Measurements from ENCODE around the gene HOXA7. TPM values are rescaled to one million over a fixed set of nuclear protein-coding genes. Genes with fewer than 3 reads are reported as not detected.

HOXA7 gene
- total RNA-seq, 1 donor from 2014 or later = not detected

GRCh38 chr7:27196287-27196767, 39.9 kb upstream of the HOXA7 start:
- DNase-seq (peak; percentile 91), ATAC-seq (ENCODE audit: poor library complexity) (peak; percentile 53)
- intact Hi-C loops (cut with DNase I) = loop anchor here (10.0 kb wide), 2 partner anchors 828 to 878 kb away; no protein-coding TSS in a partner anchor

DNA sequence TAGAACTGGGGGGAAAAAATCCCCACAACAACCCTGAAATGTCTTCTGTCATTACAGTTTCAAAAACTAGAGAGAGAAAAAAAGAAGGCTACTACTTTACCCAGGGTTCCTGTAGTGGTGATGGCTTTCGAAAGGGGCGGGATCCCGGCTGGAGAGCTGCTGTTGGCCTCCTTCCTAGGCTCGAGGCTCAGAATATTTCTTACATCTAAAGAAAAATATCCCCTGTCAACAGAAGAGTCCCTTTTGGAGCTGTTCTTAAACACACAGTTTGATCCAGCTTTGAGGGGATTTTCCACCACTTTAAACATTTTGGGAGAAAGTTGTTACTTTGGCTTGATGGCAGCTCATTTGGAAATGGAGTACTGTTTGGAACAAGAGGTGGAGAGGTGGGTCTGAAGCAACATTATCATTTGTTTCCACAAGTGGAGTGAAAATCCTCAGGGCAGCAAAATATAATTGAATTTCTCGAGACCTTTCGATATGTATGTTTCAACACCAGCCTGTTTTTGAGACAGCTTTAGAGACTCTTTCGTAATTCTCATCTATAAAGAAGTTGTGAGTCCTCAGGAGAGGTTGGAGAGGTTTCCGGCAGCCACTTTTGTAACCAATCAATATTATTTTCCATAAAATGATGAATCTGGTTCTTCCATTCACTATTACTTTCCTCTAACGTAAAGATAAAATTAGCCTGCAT, 38.4 kb upstream of the HOXA7 start:
- no peak for DNase-seq
- no peak for ATAC-seq (ENCODE audit: poor library complexity)
- intact Hi-C loops (cut with DNase I) = loop anchor here (10.0 kb wide), 2 partner anchors 830 to 880 kb away; no protein-coding TSS in a partner anchor

- intact Hi-C loops (cut with DNase I) = loop anchor here (10.0 kb wide), 2 partner anchors 831 to 881 kb away; no protein-coding TSS in a partner anchor
- DNase-seq (no peak), ATAC-seq (ENCODE audit: poor library complexity) (no peak)
These were observed 37.5 kb upstream of the HOXA7 start for GRCh38 chr7:27194002-27194352.

GRCh38 chr7:27193335-27194001, 37.0 kb upstream of the HOXA7 start:
- intact Hi-C loops (cut with DNase I) = loop anchor here (10.0 kb wide), 2 partner anchors 831 to 881 kb away; no protein-coding TSS in a partner anchor
- ATAC-seq (ENCODE audit: poor library complexity) (no peak), DNase-seq (no peak)

GRCh38 chr7:27192546-27193334, 36.3 kb upstream of the HOXA7 start:
- ATAC-seq (ENCODE audit: poor library complexity) = no peak
- no peak for DNase-seq
- intact Hi-C loops (cut with DNase I) = loop anchor here (10.0 kb wide), 2 partner anchors 832 to 882 kb away; no protein-coding TSS in a partner anchor

DNA sequence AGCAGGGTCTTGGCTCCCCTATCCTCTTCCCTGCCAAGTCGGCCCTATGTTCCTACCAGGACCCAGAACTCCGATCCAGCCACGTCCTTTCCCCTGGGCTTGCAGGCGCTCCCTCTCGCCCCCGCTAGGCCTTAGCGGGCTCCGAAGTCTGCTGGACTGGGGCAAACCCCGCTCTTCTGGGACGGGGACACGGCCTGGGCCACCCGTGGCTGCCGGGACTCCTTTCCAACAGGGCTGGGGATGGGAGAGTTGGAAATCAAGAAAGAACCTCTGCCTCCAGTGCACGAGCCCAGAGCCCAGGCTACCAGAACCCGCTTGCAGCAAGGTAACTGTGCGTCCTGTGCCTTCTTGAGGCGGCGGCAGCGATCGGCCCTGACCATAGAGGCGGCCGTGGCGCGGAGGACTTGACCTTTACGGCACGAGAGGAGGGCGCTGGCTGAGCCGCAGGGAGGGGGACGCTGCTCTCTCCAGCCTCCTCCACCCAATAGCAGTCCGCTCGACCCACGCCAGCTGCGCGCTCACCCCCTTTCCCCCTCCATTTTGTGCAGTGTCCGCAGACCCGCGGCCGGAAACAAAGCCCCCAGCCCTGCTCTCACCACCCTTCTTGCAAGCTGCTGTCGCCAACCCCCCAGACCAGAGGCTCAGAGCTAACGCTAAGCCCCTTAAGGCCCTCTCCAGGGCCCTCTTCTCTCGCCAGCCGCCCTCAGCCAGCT, 35.5 kb upstream of the HOXA7 start:
- intact Hi-C loops (cut with DNase I) = loop anchor here (10.0 kb wide), 2 partner anchors 833 to 883 kb away; no protein-coding TSS in a partner anchor
- ATAC-seq (ENCODE audit: poor library complexity) = no peak
- no peak for DNase-seq

GRCh38 chr7:27191161-27191731, 34.8 kb upstream of the HOXA7 start:
- ATAC-seq (ENCODE audit: poor library complexity) (no peak), DNase-seq (no peak)
- intact Hi-C loops (cut with DNase I) = loop anchor here (10.0 kb wide), 2 partner anchors 834 to 884 kb away; no protein-coding TSS in a partner anchor

- intact Hi-C loops (cut with DNase I) = loop anchor here (10.0 kb wide), 2 partner anchors 835 to 885 kb away; no protein-coding TSS in a partner anchor
- ATAC-seq (ENCODE audit: poor library complexity) = no peak
- no peak for DNase-seq
These were observed 33.7 kb upstream of the HOXA7 start for GRCh38 chr7:27189997-27190748.

DNA sequence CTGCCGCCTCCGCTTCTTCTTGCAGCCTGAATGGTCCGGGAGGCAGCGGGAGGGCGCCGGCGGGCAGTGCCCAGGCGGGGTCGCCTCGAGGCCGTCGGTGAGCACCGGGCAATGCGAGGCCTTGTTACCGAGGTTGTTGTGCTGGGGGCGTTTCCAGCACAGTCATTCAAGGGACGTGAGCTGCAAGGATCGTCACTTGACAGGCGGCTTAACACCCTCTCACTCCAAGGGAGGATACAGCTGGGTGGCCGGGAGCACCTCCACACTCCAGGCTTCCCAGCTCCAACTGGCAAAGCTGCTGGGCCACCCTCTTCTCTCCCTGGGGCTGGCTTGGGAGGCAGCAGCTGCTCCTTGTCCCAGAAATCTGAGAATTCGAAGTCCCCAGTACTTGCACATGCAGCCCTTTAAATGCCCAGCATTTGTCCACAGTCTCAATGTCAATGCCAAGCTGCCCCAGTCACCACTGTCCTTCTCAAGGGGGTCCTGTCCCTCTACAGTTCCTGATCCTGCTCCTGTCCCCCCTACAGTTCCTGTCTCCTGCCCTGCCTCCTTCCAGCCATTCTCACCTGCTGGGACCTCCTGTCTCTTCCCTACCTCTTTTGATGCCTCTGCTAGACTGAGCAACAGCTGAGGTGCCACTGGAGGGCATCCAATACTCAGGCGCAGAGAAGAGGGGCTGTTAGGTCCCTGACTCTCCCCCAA, 33.0 kb upstream of the HOXA7 start:
- intact Hi-C loops (cut with DNase I) = no loop called here
- DNase-seq (no peak), ATAC-seq (ENCODE audit: poor library complexity) (no peak)

DNA sequence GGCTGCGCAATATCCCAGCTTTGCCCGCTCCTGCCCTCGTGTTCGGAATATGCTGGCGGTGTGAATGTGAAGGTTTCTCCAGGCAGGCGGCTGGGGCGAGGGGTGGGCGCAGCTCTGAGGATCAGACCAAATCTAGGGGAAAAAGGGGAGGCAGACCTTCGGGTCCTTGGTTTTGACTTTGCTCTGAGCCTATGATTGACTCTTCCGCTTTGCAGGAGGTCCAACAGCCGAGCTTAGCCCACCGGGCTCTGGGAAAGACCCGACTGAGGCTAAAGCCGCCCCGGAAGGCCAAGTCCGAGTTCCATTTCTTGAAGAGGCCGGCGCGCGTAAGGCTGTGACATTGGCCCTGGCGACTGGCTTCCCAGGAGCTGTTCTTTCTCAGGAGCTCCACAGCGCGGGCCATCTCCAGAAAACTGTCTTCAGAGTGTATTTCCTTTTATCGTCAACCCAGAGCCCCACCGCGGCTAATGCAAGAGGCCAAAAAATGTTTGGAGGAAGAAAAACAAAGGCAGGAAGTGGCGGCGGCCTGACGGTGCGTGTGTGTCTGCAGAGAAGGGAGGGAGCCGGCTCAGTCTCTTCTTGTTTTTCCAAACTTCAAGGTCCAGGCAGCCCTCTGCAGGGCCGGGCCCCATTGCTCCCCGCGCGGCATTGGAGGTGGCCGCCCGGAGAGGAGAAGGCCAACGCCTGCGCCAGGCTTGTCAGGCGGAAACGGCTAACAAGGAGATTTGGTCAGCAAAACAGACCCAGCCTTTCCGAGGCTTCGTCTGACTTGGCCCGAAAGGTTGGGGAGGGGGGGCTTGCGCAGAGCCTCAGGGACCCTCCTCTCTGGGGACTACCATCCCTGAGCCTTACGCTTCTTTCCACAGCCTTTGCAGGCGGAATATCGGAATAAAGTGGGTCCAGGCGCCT, 32.2 kb upstream of the HOXA7 start:
- intact Hi-C loops (cut with DNase I) = no loop called here
- DNase-seq = no peak
- ATAC-seq (ENCODE audit: poor library complexity) = no peak

DNA sequence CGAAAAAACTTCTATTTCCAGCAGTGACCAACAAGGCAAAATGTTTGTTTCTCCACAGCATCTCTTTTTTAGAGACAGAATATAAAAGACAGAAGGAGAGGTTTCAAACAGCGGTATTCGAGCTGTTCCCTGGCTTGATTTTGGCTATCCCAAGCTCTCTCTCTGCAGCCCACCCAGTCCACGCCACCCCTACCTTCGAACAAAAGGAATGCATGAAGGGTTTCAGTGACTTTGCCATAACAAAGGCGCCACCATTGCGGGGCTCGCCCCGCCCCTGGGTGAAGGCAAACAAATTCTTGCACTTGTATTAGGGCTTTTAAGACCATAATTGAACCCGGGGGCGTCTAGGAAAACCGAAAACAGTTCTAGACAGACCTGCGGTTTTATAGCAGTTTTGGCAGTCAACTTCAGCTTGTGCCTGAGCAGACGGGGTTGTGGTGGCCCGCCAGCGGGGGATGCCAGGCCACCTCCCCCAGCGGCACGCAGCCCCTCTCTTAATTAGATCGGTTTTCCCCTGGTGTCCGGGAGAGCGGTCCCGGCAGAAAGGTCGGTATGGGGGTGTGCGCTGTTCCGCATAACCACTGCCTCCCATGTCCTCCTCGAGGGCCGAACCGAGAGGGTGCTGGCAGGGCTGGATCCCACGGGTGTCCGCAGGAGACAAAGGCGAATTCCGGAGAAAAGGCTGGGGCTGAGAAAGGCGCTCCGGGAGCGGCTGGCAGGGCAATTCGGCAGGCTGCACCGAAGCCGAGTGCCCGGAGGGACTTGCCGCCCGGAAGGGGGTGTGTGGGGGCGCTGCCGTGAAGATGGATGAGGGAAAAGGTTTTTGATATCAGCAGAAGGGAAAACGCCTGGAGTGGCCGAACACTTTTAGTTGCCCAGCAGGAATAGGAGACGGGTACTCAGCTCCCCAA, 31.3 kb upstream of the HOXA7 start:
- intact Hi-C loops (cut with DNase I) = no loop called here
- ATAC-seq (ENCODE audit: poor library complexity) (no peak), DNase-seq (no peak)

DNA sequence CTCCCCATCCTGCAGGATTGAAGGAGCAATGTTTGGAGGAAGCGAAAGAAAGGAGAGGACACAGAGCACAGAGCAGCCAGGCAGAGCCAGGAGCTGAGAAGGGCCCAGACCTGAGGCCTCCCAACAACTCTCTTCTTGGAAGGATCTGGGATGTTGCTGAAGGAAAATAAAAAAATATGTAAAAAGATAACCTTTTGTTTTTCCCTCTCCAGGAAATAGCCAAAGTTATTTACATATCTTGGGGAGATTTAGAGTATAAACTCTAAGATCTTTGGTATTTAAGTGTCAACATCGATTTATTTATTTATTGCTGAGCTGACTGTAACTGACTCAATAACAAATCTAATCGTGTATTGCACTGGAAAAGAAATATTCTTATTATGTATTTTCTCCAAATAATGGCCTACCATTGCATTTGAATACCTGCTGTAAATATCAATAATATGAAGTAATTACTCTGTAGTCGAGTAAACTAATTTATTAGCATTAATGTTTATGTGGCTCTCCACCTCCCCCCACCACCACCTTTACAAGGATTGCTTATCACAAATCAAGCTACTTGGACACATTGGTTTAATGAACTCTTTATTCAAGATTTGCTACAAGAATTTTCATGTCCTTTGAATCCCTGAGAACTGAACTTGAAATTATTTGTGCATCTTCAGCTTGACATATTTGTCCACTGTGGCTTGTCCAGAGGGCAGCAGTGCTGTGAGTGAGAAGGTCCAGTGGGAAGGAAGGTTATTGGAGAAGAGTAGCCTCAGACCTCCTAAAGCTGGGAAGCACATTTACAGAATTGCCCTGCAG, 30.4 kb upstream of the HOXA7 start:
- intact Hi-C loops (cut with DNase I) = no loop called here
- no peak for ATAC-seq (ENCODE audit: poor library complexity)

DNA sequence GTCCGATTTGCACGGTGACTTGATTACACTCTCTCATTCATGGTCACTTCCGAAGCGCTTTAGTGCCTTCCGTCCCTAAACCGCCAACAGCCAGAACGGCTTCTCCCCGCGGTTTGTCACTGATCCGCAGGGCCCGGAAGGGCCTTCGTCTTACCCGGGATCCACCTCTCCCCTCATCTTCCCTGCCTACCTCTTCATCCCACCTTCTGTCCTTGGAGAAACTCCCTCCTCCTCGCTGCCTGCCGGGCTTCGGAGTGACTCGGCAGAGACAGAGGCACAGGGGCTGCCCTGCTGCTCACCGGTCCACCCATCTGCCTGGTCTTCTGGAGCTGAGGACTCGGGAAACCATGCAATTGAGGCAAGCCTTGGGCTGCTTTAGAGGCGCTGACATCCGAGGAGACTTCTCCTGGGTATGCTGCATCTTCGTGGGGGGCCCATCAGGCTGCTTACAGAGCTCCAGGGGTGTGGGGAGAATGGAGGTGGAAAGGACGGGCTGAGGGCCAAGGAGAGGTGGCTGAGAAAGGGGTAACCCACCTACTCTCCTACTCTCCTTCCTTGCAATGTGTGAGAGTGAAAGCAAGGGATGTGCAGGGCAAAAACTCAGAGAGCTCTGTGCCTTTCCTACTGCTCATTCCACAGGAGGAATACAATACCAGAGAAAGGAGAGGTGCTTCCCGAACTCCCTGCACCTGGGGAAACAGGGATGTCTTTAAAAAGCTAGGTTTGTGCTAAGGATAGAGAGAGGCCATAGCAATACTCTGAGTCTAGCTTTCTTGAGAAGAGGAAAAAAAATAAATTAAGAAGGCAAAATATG, 29.6 kb upstream of the HOXA7 start:
- ATAC-seq (ENCODE audit: poor library complexity) = no peak
- DNase-seq = no peak
- intact Hi-C loops (cut with DNase I) = no loop called here

More for the DNA sequence above, 30.4 kb upstream of the HOXA7 start:
- no peak for DNase-seq

Data from Right ventricle myocardium superior (tissue), 1 donor.